ENCODE measurements around the gene SLC25A45. TPM values are rescaled to one million over a fixed set of nuclear protein-coding genes. Genes with fewer than 3 reads are reported as not detected.

Gene SLC25A45
- polyA plus RNA-seq, 2 of the 4 experiments (the other 2 are of a cell fraction), result 3.1 to 8.1 TPM

GRCh38 chr11:65353900-65354264 lies 28.6 kb downstream of the SLC25A45 start:
- TF ChIP-seq RFX5 (IDR thresholded peaks at IDR 0.05) (no peak), RAD21 (conservative IDR thresholded peaks at IDR 0.05 in 1 of 2, IDR thresholded peaks at IDR 0.05 in 1 of 2) (no peak), PHF8 (IDR thresholded peaks at IDR 0.05; ENCODE audit: borderline replicate concordance, low read depth) (no peak), RARB (CRISPR knock-in tag; IDR thresholded peaks at IDR 0.05) (no peak), ESRRA (IDR thresholded peaks at IDR 0.05; ENCODE audit: borderline replicate concordance, low read length) (no peak), HOXB5 (CRISPR knock-in tag; IDR thresholded peaks at IDR 0.05) (no peak), CHD2 (IDR thresholded peaks at IDR 0.05; ENCODE audit: low read length, partially characterized antibody) (no peak), NFE2L2 (conservative IDR thresholded peaks at IDR 0.05; ENCODE audit: low read length) (no peak), HOXA7 (CRISPR knock-in tag; IDR thresholded peaks at IDR 0.05) (no peak), CHD4 (IDR thresholded peaks at IDR 0.05; ENCODE audit: borderline replicate concordance) (no peak), ZNF302 (CRISPR knock-in tag; IDR thresholded peaks at IDR 0.05) (no peak), JUNB (IDR thresholded peaks at IDR 0.05) (no peak), CBX2 (IDR thresholded peaks at IDR 0.05; ENCODE audit: borderline replicate concordance, low read depth) (no peak), HMGXB4 (CRISPR knock-in tag; IDR thresholded peaks at IDR 0.05; ENCODE audit: borderline replicate concordance) (no peak), HEYL (CRISPR knock-in tag; IDR thresholded peaks at IDR 0.05) (no peak), MYC (IDR thresholded peaks at IDR 0.05; ENCODE audit: borderline replicate concordance, low read length) (no peak), E2F6 (IDR thresholded peaks at IDR 0.05; ENCODE audit: borderline replicate concordance, low read depth) (no peak), RCOR1 (IDR thresholded peaks at IDR 0.05; ENCODE audit: low read depth, low read length) (no peak), BHLHE40 (IDR thresholded peaks at IDR 0.05; ENCODE audit: low read depth, low read length) (no peak), SREBF2 (IDR thresholded peaks at IDR 0.05) (no peak)
- CTCF ChIA-PET, result interaction anchor here (1.2 to 78.3 kb wide), 9 partner anchors 8 to 73 kb away, joined by 3 to 3090 read pairs (median 4); partner anchors contain the start of genes CDC42EP2, DPF2 and POLA2

DNA sequence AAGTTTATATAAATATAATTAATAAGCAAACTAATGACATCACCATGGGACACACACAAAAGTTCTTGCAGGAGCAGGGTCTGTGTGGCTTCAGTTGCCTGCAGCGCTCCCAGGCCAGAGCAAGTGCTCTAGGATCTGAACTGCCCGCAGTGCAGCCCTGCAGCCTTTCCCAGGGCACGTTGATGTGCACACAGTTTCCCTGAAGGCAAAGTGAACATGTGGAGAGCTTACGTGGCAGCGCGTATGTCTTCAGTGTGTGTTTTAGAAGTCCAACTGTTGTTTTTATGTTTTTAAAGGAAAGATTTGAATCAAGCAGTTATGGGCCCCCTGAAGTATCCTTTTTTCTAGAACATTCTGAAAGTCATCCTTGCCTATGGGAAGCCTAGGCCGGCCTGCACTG lies 29.1 kb downstream of the SLC25A45 start:
- H3K4me2 ChIP-seq, result no peak overlapping the region
- H3K27ac ChIP-seq, result no peak overlapping the region
- TF ChIP-seq CEBPB (IDR thresholded peaks at IDR 0.05), result no peak
- TF ChIP-seq EP300 (IDR thresholded peaks at IDR 0.05), result no peak
- TF ChIP-seq MAZ (IDR thresholded peaks at IDR 0.05; ENCODE audit: borderline replicate concordance, low read depth, low read length), result no peak

More at GRCh38 chr11:65353900-65354264, 28.6 kb downstream of the SLC25A45 start:
- WGBS (ENCODE audit: missing lambda C conversion rate), result 87% methylated on average over 16 of the region's 16 CpGs
- Histone ChIP-seq H3K27ac (peak overlapping the region in 1 of 2 experiments; percentile 72; a peak in 2 of 6 replicates), H3K9me3 (no peaks in the 10 kb centered on the region), H3K4me1 (0 out of 3 replicates have a peak, but pooled peaks cover 4% of the 10 kb centered on the region), H3K4me3 (peak overlapping the region; percentile 89), H3K4me2 (peak overlapping the region; percentile 93)
- DNase-seq (ENCODE audit: low read depth in 1 of 2, low spot score in 1 of 2), result no peak
- ATAC-seq, result no peak
- POLR2A ChIA-PET, result interaction anchor here (0.7 to 1.1 kb wide), 2 partner anchors 20 to 150 kb away, joined by 3 to 4 read pairs; partner anchors contain the start of gene DPF2
- FAIRE-seq, result no peak

More for the DNA sequence above, 29.1 kb downstream of the SLC25A45 start:
- ChIA-PET CTCF (interaction anchor here (0.8 to 78.3 kb wide), 14 partner anchors 8 to 206 kb away, joined by 3 to 3090 read pairs (median 4); partner anchors contain the start of genes CDC42EP2, DPF2 and POLA2), POLR2A (no interaction called here)
- no peaks in the 10 kb centered on the region for H3K9me3 ChIP-seq
- 0 out of 3 replicates have a peak, but pooled peaks cover 4% of the 10 kb centered on the region for H3K4me1 ChIP-seq
- ATAC-seq (no peak), DNase-seq (ENCODE audit: low read depth in 1 of 2, low spot score in 1 of 2) (no peak), FAIRE-seq (no peak)
- no peak overlapping the region for H3K4me3 ChIP-seq
- WGBS (ENCODE audit: missing lambda C conversion rate), result 95% methylated on average over 7 of the region's 7 CpGs

Measured in A549 (cell line).